ENCODE measurements around the gene EMD. TPM values are rescaled to one million over a fixed set of nuclear protein-coding genes. Genes with fewer than 3 reads are reported as not detected.
"Not testable (repeated sequence)": the region's sequence is repeated elsewhere in the genome, so short reads cannot be mapped to it uniquely, and the experiment has no call there.

The EMD gene
- polyA plus RNA-seq (2012; ENCODE audit: missing spikeins): 41.4 TPM

- 0 out of 2 replicates have a peak, but pooled peaks have one; percentile 27 for TF ChIP-seq TAF1 (IDR thresholded peaks at IDR 0.05; ENCODE audit: borderline replicate concordance, low read depth, low read length)
- no peak for TF ChIP-seq POLR2AphosphoS5 (IDR thresholded peaks at IDR 0.05; ENCODE audit: low read depth, low read length)
- peak; percentile 45; the same call in 1 of the 2 replicates for TF ChIP-seq POLR2A (IDR thresholded peaks at IDR 0.05; ENCODE audit: low read depth, low read length)
- DNase-seq (ENCODE audit: insufficient read length) (peak; percentile 87), FAIRE-seq (peak; percentile 97)
Measured at GRCh38 chrX:154378799-154379568, at the start of gene EMD. Gene EMD (plus strand): TSS chrX:154379295. CDS start chrX:154379485, 190 bp downstream.

GRCh38 chrX:154332561-154332960, 46.5 kb upstream of the EMD start:
- no peak for FAIRE-seq
- TF ChIP-seq POLR2AphosphoS5 (IDR thresholded peaks at IDR 0.05; ENCODE audit: low read depth, low read length) (no peak), POLR2A (IDR thresholded peaks at IDR 0.05; ENCODE audit: low read depth, low read length) (no peak), TAF1 (IDR thresholded peaks at IDR 0.05; ENCODE audit: borderline replicate concordance, low read depth, low read length) (no peak)
- no peak for DNase-seq (ENCODE audit: insufficient read length)

GRCh38 chrX:154333116-154333515, 46.0 kb upstream of the EMD start:
- FAIRE-seq: peak; percentile 70
- DNase-seq (ENCODE audit: insufficient read length): no peak
- TF ChIP-seq TAF1 (IDR thresholded peaks at IDR 0.05; ENCODE audit: borderline replicate concordance, low read depth, low read length): no peak
- TF ChIP-seq POLR2A (IDR thresholded peaks at IDR 0.05; ENCODE audit: low read depth, low read length): no peak
- no peak for TF ChIP-seq POLR2AphosphoS5 (IDR thresholded peaks at IDR 0.05; ENCODE audit: low read depth, low read length)

GRCh38 chrX:154333837-154334271, 45.2 kb upstream of the EMD start:
- TF ChIP-seq TAF1 (IDR thresholded peaks at IDR 0.05; ENCODE audit: borderline replicate concordance, low read depth, low read length) (no peak), POLR2AphosphoS5 (IDR thresholded peaks at IDR 0.05; ENCODE audit: low read depth, low read length) (no peak), POLR2A (IDR thresholded peaks at IDR 0.05; ENCODE audit: low read depth, low read length) (no peak)
- FAIRE-seq (peak; percentile 80), DNase-seq (ENCODE audit: insufficient read length) (no peak)

- TF ChIP-seq TAF1 (IDR thresholded peaks at IDR 0.05; ENCODE audit: borderline replicate concordance, low read depth, low read length) (no peak), POLR2A (IDR thresholded peaks at IDR 0.05; ENCODE audit: low read depth, low read length) (no peak), POLR2AphosphoS5 (IDR thresholded peaks at IDR 0.05; ENCODE audit: low read depth, low read length) (no peak)
- DNase-seq (ENCODE audit: insufficient read length): no peak
- FAIRE-seq: no peak
Measured at GRCh38 chrX:154334496-154334895, 44.6 kb upstream of the EMD start.

- peak; percentile 96 for FAIRE-seq
- DNase-seq (ENCODE audit: insufficient read length): not testable (repeated sequence)
Measured at GRCh38 chrX:154341399-154342298, 37.4 kb upstream of the EMD start.

GRCh38 chrX:154343063-154343462, 36.0 kb upstream of the EMD start:
- not testable (repeated sequence) for FAIRE-seq; DNase-seq (ENCODE audit: insufficient read length)

- not testable (repeated sequence) for DNase-seq (ENCODE audit: insufficient read length)
- FAIRE-seq: peak; percentile 99
Measured at GRCh38 chrX:154343620-154344019, 35.5 kb upstream of the EMD start.

- TF ChIP-seq POLR2A (IDR thresholded peaks at IDR 0.05; ENCODE audit: low read depth, low read length) (no peak), POLR2AphosphoS5 (IDR thresholded peaks at IDR 0.05; ENCODE audit: low read depth, low read length) (no peak), TAF1 (IDR thresholded peaks at IDR 0.05; ENCODE audit: borderline replicate concordance, low read depth, low read length) (no peak)
- FAIRE-seq (no peak), DNase-seq (ENCODE audit: insufficient read length) (no peak)
Measured at GRCh38 chrX:154348114-154348531, 31.0 kb upstream of the EMD start.

GRCh38 chrX:154348646-154349358, 30.3 kb upstream of the EMD start:
- peak; percentile 18; the same call in 1 of the 2 replicates for TF ChIP-seq POLR2AphosphoS5 (IDR thresholded peaks at IDR 0.05; ENCODE audit: low read depth, low read length)
- TF ChIP-seq POLR2A (IDR thresholded peaks at IDR 0.05; ENCODE audit: low read depth, low read length): no peak
- no peak for DNase-seq (ENCODE audit: insufficient read length)
- no peak for FAIRE-seq

GRCh38 chrX:154349359-154349935, 29.6 kb upstream of the EMD start:
- DNase-seq (ENCODE audit: insufficient read length): no peak
- TF ChIP-seq TAF1 (IDR thresholded peaks at IDR 0.05; ENCODE audit: borderline replicate concordance, low read depth, low read length) (no peak), POLR2AphosphoS5 (IDR thresholded peaks at IDR 0.05; ENCODE audit: low read depth, low read length) (no peak), POLR2A (IDR thresholded peaks at IDR 0.05; ENCODE audit: low read depth, low read length) (no peak; the same call in 1 of the 2 replicates)
- FAIRE-seq: no peak

All from GM12892 (cell line).